Measurements from ENCODE around the gene TBX3. TPM values are rescaled to one million over a fixed set of nuclear protein-coding genes. Genes with fewer than 3 reads are reported as not detected.

Gene TBX3
- total and polyA plus RNA-seq, 2 donors (not counting 3 experiments of a cell fraction or from before 2014, with no cell fraction given): 0.52 to 2.0 TPM

DNA sequence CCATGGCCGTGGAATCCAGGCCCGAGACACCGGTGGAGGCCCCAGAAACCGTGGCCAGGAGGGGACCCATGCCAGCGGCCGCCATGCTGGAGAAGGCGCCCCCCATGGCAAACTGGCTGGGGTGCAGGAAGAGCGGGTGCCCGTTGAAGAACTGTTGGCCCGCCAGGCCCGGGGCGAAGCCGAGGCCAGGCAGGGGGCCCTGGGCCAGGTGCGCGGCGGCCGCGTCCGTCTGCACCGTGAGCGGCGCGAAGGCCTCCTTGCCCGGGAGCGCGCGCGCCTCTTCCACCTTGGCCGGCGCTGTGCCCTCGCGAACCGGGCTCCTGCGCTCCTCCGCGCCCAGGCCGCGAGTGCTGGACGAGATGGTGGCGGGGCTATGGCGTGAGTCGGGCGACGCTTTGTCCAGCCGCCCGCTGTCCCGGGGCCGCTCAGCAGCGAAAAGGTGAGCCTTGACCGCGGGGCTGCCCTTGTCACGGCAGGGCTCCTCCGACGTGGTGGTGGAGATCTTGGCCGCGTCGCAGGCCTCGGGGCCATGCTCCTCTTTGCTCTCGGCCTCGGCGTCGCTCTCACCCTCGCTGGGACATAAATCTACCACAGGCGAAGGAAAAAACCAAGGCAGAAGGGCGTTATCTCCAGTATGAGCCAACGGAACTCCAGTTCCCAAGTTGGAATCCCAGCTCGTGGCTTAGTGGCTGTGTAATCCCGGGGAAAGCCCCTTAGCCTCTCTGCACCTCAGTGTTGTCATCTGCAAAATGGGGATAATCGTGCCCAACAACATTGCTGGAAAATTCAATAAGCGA is 9.5 kb downstream of the TBX3 start:
- no TSS peak for BruUV-seq (replicated peaks)
- no peak overlapping the region for H3K27ac ChIP-seq (ENCODE audit: insufficient read depth, low read depth, low read length)
- no peak for FAIRE-seq

More for the DNA sequence above, 9.5 kb downstream of the TBX3 start:
- H3K4me1 ChIP-seq (ENCODE audit: control insufficient read depth, extremely low read depth, insufficient read depth, low read length): no peaks in the 10 kb centered on the region
- H3K9me3 ChIP-seq (replicated peaks; ENCODE audit: control insufficient read depth, insufficient read depth, low read length): no peaks in the 10 kb centered on the region
- no peaks in the 10 kb centered on the region for H3K9me1 ChIP-seq (replicated peaks; ENCODE audit: control insufficient read depth, extremely low read depth, insufficient read depth, low read length)
- H3K27me3 ChIP-seq (ENCODE audit: control insufficient read depth in 2 of 2, insufficient read depth in 2 of 2, low read length in 2 of 2): peaks cover 15 to 24% of the 10 kb centered on the region in 2 experiments
- H3K4me3 ChIP-seq (replicated peaks in 1 of 3; ENCODE audit: insufficient read depth in 1 of 3, low read depth in 1 of 3, low read length in 3 of 3): no peak overlapping the region
- intact Hi-C loops (cut with micrococcal nuclease): no loop called here
- H3K79me2 ChIP-seq (ENCODE audit: control insufficient read depth, insufficient read depth, low read length): no peaks in the 10 kb centered on the region
- dilution Hi-C loops (cut with MboI; ENCODE audit: extremely low pct_ligation_motif_present, low sequenced_read_pairs): no loop called here
- ChIA-PET POLR2A (no interaction called here), CTCF (interaction anchor here (2.0 kb wide), 1 partner anchor 10 kb away, joined by 6 read pairs; the partner anchor contains the start of gene TBX3)
- TF ChIP-seq GATA2 (IDR thresholded peaks at IDR 0.05; ENCODE audit: insufficient read depth, insufficient read length, low read depth, low read length) (no peak), POLR2AphosphoS5 (IDR thresholded peaks at IDR 0.05; ENCODE audit: insufficient read depth, low read depth, low read length) (no peak), JUN (IDR thresholded peaks at IDR 0.05; ENCODE audit: borderline replicate concordance, insufficient read depth, insufficient read length, low read depth) (no peak), EZH2 (IDR thresholded peaks at IDR 0.05; ENCODE audit: borderline replicate concordance, low read depth, low read length, severe bottlenecking) (no peak), MYC (IDR thresholded peaks at IDR 0.05; ENCODE audit: low read depth, low read length) (no peak), POLR2A (IDR thresholded peaks at IDR 0.05; ENCODE audit: low read depth, low read length) (no peak), FOS (IDR thresholded peaks at IDR 0.05; ENCODE audit: borderline replicate concordance, insufficient read depth, low read length) (no peak)
- TF ChIP-seq, protein P1, sequence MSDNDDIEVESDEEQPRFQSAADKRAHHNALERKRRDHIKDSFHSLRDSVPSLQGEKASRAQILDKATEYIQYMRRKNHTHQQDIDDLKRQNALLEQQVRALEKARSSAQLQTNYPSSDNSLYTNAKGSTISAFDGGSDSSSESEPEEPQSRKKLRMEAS (IDR thresholded peaks at IDR 0.05; ENCODE audit: insufficient read depth, insufficient read length): no peak
- TF ChIP-seq, protein P2, sequence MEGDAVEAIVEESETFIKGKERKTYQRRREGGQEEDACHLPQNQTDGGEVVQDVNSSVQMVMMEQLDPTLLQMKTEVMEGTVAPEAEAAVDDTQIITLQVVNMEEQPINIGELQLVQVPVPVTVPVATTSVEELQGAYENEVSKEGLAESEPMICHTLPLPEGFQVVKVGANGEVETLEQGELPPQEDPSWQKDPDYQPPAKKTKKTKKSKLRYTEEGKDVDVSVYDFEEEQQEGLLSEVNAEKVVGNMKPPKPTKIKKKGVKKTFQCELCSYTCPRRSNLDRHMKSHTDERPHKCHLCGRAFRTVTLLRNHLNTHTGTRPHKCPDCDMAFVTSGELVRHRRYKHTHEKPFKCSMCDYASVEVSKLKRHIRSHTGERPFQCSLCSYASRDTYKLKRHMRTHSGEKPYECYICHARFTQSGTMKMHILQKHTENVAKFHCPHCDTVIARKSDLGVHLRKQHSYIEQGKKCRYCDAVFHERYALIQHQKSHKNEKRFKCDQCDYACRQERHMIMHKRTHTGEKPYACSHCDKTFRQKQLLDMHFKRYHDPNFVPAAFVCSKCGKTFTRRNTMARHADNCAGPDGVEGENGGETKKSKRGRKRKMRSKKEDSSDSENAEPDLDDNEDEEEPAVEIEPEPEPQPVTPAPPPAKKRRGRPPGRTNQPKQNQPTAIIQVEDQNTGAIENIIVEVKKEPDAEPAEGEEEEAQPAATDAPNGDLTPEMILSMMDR (IDR thresholded peaks at IDR 0.05; ENCODE audit: extremely low read depth in 1 of 2, insufficient read depth in 1 of 2, low read depth in 1 of 2, low read length in 2 of 2): no peak
- H4K20me1 ChIP-seq (replicated peaks; ENCODE audit: control insufficient read depth, extremely low read depth, insufficient read depth, low read length): no peaks in the 10 kb centered on the region
- H3K36me3 ChIP-seq (ENCODE audit: control insufficient read depth in 2 of 2, extremely low read depth in 1 of 2, insufficient read depth in 2 of 2, low read length in 2 of 2): no peaks in the 10 kb centered on the region
- H3K9ac ChIP-seq (replicated peaks; ENCODE audit: extremely low read depth, insufficient read depth, low read length): no peak overlapping the region
- H3K4me2 ChIP-seq (ENCODE audit: insufficient read depth, low read length): no peak overlapping the region
- no peak overlapping the region for H2AFZ ChIP-seq (ENCODE audit: low read depth, low read length)
- DNase-seq (ENCODE audit: low read depth, low spot score): no peak

Measured in endothelial cell of umbilical vein (primary cell).